Memory B cell (primary cell): ENCODE results near the gene SUN5.

ENCODE experiments used
- ATAC-seq: fragments of 150-1000 bp; cut with Tn5 transposase; 2 replicates; pipeline ENCODE4 v1.10.0; 2021; ENCODE audit warnings: low read depth, mild to moderate bottlenecking, moderate library complexity
- DNase-seq, 2 donors: peaks; one replicate each; pipeline ENCODE4 v3.0.0; 2022; ENCODE audit warnings: low spot score in 2 of 2
- H3K27ac Mint-ChIP-seq: one replicate; pipeline ENCODE4 v1.8.0; 2022; ENCODE audit warnings: mild to moderate bottlenecking, moderate library complexity, mixed read lengths
- H3K27me3 Mint-ChIP-seq: one replicate; pipeline ENCODE4 v1.8.0; 2022; ENCODE audit warnings: mixed read lengths
- H3K36me3 Mint-ChIP-seq: one replicate; pipeline ENCODE4 v1.8.0; 2022; ENCODE audit warnings: mild to moderate bottlenecking, mixed read lengths
- H3K4me1 Mint-ChIP-seq: one replicate; pipeline ENCODE4 v1.8.0; 2022; ENCODE audit warnings: mixed read lengths
- H3K4me3 Mint-ChIP-seq: one replicate; pipeline ENCODE4 v1.8.0; 2022; ENCODE audit warnings: mild to moderate bottlenecking, moderate library complexity, mixed read lengths
- H3K9me3 Mint-ChIP-seq: one replicate; pipeline ENCODE4 v1.8.0; 2022; ENCODE audit warnings: mixed read lengths

The SUN5 gene

GRCh38 chr20:32945710-32946221 is 58.5 kb downstream of the SUN5 start:
- no peak overlapping the region for H3K4me3 Mint-ChIP-seq
- no peaks in the 10 kb centered on the region for H3K4me1 Mint-ChIP-seq
- H3K27me3 Mint-ChIP-seq = peaks cover 1% of the 10 kb centered on the region
- peaks cover 8% of the 10 kb centered on the region for H3K36me3 Mint-ChIP-seq
- ATAC-seq = no peak
- no peak overlapping the region for H3K27ac Mint-ChIP-seq
- H3K9me3 Mint-ChIP-seq = peaks cover 5% of the 10 kb centered on the region
- no peak for DNase-seq

- Mint-ChIP-seq H3K4me3 (no peak overlapping the region), H3K4me1 (no peaks in the 10 kb centered on the region), H3K36me3 (peaks cover 10% of the 10 kb centered on the region), H3K9me3 (peaks cover 5% of the 10 kb centered on the region), H3K27me3 (peaks cover 7% of the 10 kb centered on the region), H3K27ac (no peak overlapping the region)
- no peak for ATAC-seq
- DNase-seq = no peak
Measured at GRCh38 chr20:32943490-32944052, 60.7 kb downstream of the SUN5 start.

GRCh38 chr20:32941155-32941885 is 62.9 kb downstream of the SUN5 start:
- Mint-ChIP-seq H3K4me1 (no peaks in the 10 kb centered on the region), H3K27me3 (peaks cover 7% of the 10 kb centered on the region), H3K27ac (no peak overlapping the region), H3K9me3 (peaks cover 5% of the 10 kb centered on the region), H3K36me3 (peaks cover 8% of the 10 kb centered on the region), H3K4me3 (no peak overlapping the region)
- no peak for DNase-seq
- ATAC-seq = no peak

GRCh38 chr20:32934580-32934979 is 69.7 kb downstream of the SUN5 start:
- H3K9me3 Mint-ChIP-seq = no peaks in the 10 kb centered on the region
- no peak overlapping the region for H3K27ac Mint-ChIP-seq
- peaks cover 3% of the 10 kb centered on the region for H3K4me1 Mint-ChIP-seq
- H3K36me3 Mint-ChIP-seq = peaks cover 4% of the 10 kb centered on the region
- DNase-seq (no peak), ATAC-seq (no peak)
- H3K27me3 Mint-ChIP-seq = peaks cover 3% of the 10 kb centered on the region
- no peak overlapping the region for H3K4me3 Mint-ChIP-seq
